ENCODE measurements around the gene MLLT10. TPM values are rescaled to one million over a fixed set of nuclear protein-coding genes. Genes with fewer than 3 reads are reported as not detected.

Gene MLLT10
- total and polyA plus RNA-seq, 2 of the 8 experiments (the other 6 are each of a cell fraction or from before 2014, with no cell fraction given): 53.1 to 62.1 TPM

DNA sequence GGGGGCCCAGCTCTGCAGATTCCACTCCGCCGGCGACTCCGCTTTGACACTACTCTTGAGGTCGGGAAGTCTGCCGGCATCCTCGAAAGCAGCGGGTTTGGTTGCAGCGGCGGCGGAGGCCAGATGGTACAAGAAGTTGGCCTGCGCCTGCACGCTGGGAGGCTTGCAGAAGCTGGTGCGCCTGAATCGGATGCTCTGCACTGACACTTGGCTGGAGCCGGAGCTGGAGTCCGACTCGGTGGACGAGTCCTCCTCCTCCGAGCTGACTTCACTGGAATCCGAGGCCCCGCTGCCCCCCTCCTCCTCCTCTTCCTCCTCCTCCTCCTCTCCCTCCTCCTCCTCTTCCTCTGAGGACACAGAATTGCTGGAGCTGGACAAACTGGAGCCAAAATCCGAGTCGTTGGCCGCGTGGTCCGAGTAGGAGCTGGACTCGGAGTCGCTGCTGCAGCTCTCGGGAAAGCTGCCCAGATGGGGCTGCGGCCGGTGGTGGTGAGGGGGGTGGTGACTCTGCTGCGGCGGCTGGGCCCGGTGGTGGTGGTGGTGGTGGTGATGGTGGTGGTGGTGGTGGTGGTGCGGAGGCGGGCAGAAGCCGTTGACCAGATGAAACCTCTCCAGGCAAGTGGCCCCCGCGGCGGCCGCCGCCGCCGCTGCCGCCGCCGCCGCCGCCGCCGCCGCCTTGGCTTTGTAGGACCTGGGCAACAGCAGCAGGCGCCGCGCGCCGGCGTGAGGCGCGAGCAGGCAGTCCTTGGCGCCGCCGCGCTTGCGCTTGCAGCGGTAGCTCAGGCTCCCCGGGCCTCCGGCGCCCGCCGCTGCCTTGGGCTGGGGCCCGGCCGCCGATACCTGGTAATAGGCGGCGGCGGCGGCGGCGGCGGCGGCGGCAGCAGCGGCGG, 17.5 kb upstream of the MLLT10 start (continued):
- no peak for TF ChIP-seq BCL11A (IDR thresholded peaks at IDR 0.05; ENCODE audit: low read depth in 2 of 2, low read length in 2 of 2)
- TF ChIP-seq SIX5 (IDR thresholded peaks at IDR 0.05; ENCODE audit: low read depth, low read length): no peak
- no peak for TF ChIP-seq TAF7 (optimal IDR thresholded peaks at IDR 0.05; ENCODE audit: borderline replicate concordance, low read depth, low read length)
- 0 out of 2 replicates have a peak, but pooled peaks have one; percentile 11 for TF ChIP-seq PHF8 (conservative IDR thresholded peaks at IDR 0.05; ENCODE audit: low read depth, low read length)
- TF ChIP-seq, protein P1, sequence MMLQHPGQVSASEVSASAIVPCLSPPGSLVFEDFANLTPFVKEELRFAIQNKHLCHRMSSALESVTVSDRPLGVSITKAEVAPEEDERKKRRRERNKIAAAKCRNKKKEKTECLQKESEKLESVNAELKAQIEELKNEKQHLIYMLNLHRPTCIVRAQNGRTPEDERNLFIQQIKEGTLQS (IDR thresholded peaks at IDR 0.05; ENCODE audit: insufficient read depth, low read depth, low read length): no peak
- peak; percentile 25 for TF ChIP-seq EZH2 (IDR thresholded peaks at IDR 0.05; ENCODE audit: low read depth, low read length, severe bottlenecking)
- no peak for TF ChIP-seq TBP (IDR thresholded peaks at IDR 0.05; ENCODE audit: low read depth, low read length)
- TF ChIP-seq CTBP2 (IDR thresholded peaks at IDR 0.05; ENCODE audit: borderline replicate concordance, insufficient read depth, insufficient read length, low read length): no peak
- TF ChIP-seq GABPA (IDR thresholded peaks at IDR 0.05; ENCODE audit: borderline replicate concordance, insufficient read depth, low read length): no peak
- TF ChIP-seq, protein P2, sequence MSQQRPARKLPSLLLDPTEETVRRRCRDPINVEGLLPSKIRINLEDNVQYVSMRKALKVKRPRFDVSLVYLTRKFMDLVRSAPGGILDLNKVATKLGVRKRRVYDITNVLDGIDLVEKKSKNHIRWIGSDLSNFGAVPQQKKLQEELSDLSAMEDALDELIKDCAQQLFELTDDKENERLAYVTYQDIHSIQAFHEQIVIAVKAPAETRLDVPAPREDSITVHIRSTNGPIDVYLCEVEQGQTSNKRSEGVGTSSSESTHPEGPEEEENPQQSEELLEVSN (IDR thresholded peaks at IDR 0.05): 0 out of 2 replicates have a peak, but pooled peaks have one; percentile 38
- no peak for TF ChIP-seq ZNF274 (IDR thresholded peaks at IDR 0.05; ENCODE audit: borderline replicate concordance, extremely low read depth, low read length)
- TF ChIP-seq NANOG (IDR thresholded peaks at IDR 0.05; ENCODE audit: insufficient read depth, low read depth, low read length, poor library complexity, severe bottlenecking): no peak
- TF ChIP-seq RFX5 (IDR thresholded peaks at IDR 0.05; ENCODE audit: borderline replicate concordance, low read depth, low read length): no peak
- no peak for TF ChIP-seq BACH1 (IDR thresholded peaks at IDR 0.05; ENCODE audit: low read length)
- no peak for TF ChIP-seq KDM5A (IDR thresholded peaks at IDR 0.05; ENCODE audit: low read length)
- TF ChIP-seq, protein P3, sequence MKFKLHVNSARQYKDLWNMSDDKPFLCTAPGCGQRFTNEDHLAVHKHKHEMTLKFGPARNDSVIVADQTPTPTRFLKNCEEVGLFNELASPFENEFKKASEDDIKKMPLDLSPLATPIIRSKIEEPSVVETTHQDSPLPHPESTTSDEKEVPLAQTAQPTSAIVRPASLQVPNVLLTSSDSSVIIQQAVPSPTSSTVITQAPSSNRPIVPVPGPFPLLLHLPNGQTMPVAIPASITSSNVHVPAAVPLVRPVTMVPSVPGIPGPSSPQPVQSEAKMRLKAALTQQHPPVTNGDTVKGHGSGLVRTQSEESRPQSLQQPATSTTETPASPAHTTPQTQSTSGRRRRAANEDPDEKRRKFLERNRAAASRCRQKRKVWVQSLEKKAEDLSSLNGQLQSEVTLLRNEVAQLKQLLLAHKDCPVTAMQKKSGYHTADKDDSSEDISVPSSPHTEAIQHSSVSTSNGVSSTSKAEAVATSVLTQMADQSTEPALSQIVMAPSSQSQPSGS (IDR thresholded peaks at IDR 0.05; ENCODE audit: low read length): no peak
- TF ChIP-seq CHD1 (IDR thresholded peaks at IDR 0.05; ENCODE audit: low read depth, low read length): no peak
- TF ChIP-seq SRF (IDR thresholded peaks at IDR 0.05; ENCODE audit: low read depth, low read length): no peak
- TF ChIP-seq NRF1 (IDR thresholded peaks at IDR 0.05; ENCODE audit: low read depth, low read length): no peak
- TF ChIP-seq JUND (IDR thresholded peaks at IDR 0.05; ENCODE audit: low read length): no peak
- peak; percentile 50; the same call in 1 of the 2 replicates for TF ChIP-seq SP4 (IDR thresholded peaks at IDR 0.05; ENCODE audit: low read length)
